ENCODE results near the gene RHOB.
"Not testable (repeated sequence)": the region's sequence is repeated elsewhere in the genome, so short reads cannot be mapped to it uniquely, and the experiment has no call there.

The RHOB gene

DNA sequence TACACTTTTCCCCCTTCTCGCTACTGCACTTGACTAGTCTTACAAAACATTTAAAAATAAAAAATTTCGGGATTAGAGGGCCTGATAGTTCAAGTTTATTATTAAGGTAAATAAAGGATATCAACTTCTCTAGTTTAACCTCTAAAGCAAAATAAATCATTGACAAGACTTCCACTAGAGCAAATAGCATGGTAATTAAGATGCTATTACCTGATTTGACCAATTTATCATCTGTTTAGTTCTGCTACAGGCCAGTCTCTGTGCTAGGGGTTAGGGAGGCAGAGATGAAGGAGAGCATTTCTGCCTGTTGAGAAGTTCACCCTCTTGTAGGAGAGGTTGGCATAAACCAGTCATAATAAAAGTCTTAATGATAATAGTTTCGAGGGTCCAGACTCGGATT, 34.0 kb downstream of the RHOB start:
- no peak for FAIRE-seq

DNA sequence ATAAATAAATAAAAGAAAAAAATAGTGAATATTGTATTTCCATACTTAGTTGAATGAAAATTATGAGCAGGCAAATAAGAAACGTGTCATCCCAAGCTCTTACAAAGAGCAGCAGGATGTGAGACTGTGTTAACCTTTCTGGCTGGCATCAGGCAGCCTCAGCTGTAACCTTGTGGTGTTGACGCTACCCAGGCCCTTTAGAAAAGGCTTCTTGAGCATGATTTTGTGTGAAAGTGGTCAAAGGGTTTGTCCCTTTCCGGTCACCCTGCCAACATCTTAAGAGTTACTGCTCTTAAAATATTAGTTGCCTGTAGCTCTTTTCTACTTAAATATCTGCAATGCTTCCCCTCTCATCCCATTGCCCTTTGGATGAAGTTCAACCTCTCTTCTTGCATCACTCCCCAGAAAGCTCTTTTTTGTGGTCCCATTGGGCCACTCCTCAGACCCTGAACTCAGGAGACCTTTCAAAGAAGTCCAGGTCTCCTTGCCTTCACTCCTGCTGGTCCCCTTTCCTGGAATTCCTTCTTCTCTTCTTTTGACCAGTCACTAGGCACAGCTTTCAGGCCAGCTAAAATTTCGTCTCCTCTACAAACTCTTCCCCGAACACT, 35.0 kb downstream of the RHOB start:
- no peak for FAIRE-seq

DNA sequence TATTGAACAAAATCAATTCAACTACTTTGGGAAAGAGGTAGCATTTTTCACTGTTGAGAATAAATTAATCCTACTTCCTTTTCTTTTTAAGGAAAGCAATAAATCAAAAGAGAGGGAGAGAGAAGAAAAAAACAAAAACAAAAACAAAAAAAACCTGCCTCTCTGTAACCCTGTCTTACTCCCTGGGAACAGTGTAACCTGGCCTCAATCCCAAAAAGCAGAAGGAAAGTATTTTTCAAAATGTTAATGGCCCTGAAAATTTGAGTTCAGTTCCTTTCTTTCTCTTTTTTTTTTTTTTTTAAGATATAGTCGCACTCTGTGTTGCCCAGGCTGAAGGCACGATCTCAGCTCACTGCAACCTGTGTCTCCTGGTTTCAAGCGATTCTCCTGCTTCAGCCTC, 35.9 kb downstream of the RHOB start:
- FAIRE-seq: no peak

DNA sequence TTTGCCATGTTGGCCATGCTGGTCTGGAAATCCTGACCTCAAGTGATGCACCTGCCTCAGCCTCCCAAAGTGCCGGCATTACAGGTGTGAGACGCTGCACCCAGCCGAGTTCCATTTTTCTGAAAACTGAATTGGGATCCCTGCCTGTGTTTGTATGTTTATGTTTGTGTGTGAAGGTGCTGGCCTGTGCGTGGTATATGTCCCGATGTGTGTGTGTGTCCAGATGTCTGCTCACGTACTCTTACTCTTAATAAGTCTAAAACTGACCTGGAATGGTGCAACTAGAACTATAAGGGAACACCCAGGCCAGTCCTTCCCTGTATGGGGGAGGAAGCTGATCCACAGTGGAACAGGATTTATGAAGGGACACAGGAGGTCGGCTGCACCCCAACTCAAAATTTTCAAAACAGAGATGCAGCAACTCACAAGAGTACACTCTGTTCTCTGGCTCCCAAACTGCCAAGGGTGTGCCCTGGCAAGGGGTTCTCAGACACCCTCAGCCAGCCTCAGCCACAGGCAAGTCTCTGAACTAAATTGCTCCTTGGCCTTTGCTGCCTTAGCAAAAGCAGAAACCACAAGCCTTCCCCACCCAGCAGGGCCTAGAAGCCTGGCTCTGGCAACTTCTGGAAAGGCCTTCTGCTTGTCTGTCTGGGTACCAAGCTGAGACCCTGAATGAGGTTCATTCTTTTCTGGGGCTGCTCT, 36.5 kb downstream of the RHOB start:
- no peak for FAIRE-seq

DNA sequence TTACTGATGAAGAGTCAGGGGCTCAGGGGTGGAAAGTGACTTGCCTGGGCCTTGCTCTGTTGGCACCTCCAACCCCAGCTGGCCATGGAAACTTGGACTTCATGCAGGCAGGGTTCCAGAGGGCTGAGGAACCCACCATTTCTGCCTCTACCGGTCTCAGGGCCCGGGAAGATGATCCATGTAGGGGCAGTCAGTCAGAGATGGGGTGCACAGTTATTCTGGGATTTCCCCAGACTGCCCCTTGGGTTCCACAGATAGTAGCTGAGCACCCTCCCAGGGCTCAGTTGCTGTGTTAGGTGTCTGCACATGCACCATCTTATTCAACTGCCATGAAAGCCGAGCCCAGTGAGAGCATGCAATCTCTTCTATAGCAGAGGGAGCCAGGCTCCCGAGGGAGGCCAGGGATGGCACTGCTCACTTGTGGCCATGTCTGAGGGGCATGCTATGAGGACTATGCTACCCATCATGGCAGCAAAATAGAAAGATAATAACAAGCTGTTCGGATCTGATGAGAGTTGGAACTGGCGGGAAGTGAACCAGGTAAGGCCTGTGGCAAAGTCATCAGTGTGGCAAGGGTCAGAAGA, 37.3 kb downstream of the RHOB start:
- no peak for FAIRE-seq

DNA sequence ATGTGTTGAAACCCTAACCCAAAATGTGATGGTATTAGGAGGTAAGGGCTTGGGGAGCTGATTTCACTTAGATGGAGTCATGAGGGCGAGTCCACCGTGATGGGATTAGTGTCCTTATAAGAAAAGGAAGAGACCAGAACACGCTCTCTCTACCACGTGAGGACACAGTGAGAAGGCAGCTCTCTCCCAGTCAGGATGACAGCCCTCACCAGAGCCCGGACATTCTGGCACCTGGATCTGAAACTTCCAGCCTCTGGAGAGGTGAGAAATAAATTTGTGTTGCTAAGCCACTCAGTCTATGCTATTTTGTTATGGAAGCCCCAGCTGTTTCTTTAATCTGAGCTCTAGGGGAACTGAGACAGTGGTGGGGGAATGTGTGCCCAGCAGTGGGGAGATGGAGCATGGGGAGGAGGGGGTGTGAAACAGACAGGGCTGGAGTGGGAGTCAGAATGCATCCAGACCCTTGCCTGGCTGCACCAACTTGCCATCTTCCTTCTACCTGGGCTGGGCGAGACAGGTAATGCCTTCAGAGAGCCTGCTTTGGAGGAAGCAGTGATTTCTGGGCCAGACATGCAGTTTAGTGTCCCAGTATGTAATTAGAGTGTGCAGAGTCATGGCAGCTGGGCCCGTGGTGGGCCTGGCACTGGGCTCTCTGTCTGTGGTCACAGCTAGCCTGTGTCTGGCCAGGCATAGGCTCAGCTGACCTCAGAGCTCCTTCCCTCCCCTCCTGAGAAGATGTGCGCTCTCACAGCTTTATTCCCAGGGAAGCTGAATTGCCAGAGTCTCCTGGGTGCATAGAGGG, 38.1 kb downstream of the RHOB start:
- FAIRE-seq: no peak

DNA sequence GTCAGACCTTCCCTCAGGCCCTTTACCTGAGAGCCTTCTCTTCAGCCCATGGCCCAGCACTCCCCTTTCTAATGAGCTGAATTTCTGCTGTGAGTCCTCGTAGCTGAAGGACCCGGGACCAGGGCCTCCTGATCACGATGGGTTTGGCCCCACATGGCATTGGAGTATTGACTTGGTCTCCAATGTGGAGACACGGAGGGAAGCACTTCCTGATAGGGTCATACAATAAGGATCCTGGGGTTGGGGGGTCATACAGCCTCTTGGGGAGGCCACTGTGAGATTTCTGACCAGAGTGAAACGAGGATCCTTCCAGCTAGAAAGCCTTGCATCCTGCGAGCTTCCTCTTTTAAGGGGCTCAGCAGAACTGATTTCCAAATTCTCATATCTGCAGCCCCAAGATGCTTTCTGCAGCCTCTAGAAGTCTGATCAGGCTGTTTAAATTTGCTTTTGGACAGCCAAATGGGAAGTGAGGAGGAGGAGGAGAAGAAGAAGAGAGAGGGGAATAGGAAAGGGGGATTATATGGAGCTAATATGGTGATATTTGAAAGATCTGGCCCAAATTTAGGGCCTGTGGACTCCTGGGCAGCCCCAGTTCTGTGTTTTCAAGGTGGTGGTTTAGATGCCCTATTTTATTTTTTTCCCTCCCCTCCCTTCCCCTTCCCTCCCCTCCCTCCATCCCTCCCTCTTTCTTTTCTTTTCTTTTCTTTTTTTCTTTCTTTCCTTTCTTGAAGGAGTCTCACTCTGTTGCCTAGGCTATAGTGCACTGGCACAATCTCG, 38.9 kb downstream of the RHOB start:
- no peak for FAIRE-seq

DNA sequence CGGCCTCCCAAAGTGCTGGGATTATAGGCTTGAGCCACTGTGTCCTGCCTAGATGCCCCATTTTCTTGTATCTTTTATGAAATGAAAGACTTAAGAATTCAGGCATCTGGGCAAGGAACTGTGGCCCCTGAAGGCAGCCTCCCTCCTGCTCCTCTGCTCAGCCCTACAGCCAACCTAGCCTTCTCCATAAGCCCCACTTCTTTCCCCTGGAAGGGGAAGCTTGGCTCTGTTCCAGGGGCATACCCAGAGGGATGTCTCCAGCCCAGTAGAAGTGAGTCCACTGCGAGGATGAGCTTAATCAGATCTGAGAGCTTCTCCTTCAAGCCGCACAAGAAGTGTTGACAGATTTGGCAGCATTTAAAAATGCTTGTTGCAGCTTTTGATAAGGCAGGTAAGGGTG, 39.7 kb downstream of the RHOB start:
- no peak for FAIRE-seq

DNA sequence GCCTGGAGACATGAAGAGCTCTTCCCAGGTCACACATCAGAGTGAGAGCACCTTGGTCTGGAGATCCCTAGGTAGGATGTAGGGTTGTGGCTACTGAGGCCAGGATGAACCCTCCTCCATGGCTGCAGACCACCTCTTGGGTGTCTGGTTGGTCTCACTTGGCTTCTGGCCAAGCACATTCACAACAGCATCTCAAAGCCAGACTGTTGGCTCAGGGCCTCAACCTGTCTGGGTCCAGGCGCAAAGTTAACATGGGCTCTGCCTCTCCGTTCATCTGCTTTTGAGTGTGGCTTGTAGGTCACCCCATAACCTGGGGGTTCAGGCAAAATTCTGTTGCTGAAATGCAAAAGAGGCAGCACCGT, 40.1 kb downstream of the RHOB start:
- FAIRE-seq: no peak

DNA sequence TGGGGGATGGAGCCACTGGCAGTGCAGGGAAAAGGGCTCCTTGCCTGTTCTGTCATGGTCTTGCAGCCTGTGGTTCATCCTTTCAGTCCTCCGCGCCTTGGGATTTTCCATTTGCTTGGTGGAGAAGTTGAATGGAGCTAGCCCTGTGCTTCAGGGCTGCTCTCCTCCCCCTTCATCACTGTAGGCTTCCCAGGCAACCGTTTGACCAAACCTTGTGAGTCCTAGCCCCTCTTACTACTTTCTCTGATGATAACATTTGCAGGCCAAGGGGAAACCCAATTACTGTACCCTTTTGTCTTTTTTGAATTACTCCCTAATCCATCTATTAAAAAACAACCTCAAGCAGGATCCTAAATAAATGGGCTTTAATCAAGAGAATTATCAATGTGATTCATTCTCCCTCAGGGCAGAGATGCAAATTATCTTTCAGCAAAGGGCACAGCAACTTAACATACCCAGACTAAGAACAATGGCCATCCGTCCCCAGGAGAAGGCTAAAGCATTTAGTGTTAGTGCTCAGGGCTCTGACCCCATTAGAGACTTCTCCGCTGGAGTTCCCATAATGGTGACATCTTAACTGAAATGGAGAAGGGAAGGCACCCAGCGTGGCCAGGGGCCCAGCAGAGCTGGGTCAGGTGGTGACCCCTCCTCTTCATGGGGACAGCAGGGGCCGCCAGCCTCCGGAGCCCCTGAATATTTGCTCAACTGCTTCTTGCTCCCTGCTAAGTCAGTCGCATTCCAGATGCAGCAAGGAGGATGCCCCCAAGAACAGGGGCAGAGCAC, 40.7 kb downstream of the RHOB start:
- FAIRE-seq: peak; percentile 87

DNA sequence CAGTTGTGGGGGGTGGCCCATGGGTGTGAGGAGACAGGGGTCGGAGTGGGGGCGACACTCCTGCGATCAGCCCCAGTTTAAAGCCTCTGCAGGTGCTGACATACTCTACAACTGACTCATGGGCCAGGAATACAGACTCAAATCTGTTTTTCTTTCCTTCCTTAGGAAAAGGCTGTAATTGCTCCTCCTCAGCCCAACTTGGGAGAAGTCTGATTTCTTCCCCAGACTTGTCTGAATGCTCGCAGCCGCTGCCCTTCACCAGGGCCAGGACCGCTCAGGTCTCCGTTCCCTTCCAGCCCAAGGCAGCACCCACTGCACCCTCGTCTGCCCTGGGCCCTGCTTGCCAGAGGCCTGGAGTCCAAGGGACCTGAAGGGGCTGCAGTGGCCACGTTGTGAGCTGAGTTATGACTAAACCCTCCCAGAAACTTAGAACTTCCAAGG, 41.3 kb downstream of the RHOB start:
- FAIRE-seq: peak; percentile 56

DNA sequence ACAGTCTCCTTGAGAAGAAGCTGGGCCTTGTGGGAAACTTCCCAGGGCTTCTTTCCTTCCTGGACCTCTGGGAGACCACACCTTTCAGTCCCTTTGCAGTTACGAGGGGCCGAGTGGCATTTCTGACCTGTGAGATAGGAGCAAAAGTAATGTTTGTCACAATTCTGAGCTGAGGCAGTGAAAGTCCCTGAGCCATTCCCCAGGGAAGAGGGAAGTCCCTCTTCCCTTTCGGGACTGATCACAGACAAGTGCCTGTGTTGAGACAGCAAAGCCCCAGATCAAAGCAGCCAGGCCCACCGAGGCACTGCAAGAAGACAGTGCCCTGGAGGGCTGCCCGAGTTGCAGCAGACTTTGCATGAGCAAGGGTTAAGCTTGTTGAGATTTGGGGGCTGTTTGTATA, 41.9 kb downstream of the RHOB start:
- no peak for FAIRE-seq

DNA sequence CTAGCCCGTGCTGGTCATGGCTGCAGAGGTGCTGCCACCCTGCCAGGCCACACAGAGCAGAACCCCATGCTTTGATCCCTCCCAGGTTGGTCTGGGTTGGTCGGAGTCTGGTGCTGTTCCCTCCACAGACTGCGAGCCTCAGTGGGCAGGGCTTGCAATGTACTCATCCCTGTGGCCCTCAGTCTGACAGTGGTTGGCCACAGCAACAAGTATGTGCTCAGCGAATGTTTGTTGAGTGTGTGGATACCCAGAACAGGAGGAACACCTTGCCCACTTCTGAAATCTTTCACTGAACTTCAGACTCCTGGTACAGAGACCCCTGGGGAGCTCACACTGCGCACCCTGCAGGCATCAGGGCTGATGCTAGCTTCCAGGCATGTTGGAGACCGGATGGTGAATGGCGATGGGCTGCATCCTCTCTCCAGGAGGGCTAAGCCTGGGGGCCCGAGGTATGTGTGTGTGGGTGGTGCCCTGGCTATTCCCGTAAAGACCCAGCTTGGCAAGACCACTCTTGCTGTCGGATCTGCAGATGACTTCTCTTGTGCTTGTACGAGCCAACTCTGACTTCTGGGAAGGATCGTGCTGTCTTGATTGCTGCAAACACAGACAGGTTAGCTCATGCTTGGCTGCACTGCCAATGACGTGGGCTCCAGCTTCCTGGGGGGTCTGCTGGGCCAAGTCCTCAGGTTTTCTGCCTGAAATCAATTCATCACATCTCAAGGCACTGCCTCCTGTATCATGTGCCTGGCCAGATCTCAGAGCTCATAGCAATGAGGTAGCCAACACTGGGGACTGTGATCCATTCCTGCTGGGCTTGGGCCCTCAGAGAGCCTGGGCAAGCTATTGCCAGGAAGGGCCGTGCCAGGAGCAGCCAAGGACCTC, 43.7 kb downstream of the RHOB start:
- no peak for FAIRE-seq

DNA sequence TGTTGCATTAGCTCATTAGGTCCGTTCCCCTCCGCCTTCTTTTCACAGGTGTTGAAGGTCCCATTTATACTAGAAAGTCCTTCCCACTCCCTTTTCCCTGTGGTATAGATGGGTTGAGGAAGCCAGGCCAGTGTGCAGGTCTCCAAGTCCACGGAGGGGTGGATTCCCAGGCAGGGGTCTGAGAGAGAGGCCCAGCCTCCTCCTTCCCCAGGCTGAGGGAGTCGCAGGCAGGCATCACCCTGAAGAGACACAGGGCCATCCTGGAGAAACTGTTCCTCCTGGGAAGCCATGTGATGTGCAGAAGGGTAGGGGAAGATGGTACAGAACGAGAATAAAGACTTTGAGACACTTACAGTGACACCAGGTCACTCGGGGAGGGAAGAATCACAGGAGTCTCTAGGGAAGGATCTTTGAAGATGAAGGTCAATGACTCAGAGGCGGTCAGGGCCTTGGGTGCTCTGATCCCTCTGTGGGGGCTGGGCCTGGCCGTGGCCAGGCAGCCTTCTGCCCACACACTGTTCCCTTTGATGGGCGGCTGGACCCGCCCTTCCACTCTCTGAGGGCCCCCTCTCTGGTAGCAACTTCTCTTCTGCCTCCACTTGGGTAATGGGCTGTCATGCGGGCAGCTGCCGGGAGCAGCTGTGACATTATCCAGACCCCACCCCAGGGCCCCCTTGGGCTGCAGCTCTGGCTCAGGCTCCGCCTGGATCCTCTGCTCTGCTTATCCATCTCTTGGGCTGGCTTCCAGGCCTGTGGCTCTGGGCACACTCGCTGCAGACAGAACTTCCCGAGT, 45.1 kb downstream of the RHOB start:
- no peak for FAIRE-seq

DNA sequence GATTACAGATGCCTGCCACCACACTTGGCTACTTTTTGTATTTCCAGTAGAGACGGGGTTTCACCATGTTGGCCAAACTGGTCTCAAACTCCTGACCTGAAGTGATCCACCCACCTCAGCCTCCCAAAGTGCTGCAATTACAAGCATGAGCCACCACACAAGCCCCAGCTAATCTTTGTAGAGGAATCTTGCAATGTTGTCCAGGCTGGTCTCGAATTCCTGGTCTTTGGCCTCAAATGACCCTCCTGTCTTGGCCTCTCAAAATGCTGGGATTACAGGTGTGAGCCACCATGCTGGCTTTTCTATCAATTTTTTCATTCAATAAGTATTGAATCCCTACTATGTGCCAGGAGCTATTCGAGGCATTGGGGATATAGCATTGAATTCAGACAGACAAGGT, 46.2 kb downstream of the RHOB start:
- FAIRE-seq: not testable (repeated sequence)

DNA sequence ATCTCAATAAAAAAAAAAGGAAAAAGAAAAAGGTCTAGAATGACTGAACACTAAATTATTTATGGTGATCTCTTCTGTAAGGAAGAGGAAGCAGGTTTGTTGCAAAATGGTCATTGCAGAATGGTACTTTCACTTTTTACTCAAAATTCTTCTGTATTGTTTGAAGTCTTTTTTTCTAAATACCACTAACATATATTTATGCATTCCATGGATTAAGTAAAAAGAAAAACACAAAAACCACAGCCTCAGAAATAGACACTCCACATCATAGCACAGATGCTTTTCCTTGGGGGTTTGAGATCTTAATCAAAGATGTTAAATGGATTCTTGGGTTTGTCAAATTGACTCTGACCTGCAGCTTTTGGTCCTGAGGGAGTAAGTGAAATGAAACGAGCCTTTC, 47.4 kb downstream of the RHOB start:
- FAIRE-seq: no peak

DNA sequence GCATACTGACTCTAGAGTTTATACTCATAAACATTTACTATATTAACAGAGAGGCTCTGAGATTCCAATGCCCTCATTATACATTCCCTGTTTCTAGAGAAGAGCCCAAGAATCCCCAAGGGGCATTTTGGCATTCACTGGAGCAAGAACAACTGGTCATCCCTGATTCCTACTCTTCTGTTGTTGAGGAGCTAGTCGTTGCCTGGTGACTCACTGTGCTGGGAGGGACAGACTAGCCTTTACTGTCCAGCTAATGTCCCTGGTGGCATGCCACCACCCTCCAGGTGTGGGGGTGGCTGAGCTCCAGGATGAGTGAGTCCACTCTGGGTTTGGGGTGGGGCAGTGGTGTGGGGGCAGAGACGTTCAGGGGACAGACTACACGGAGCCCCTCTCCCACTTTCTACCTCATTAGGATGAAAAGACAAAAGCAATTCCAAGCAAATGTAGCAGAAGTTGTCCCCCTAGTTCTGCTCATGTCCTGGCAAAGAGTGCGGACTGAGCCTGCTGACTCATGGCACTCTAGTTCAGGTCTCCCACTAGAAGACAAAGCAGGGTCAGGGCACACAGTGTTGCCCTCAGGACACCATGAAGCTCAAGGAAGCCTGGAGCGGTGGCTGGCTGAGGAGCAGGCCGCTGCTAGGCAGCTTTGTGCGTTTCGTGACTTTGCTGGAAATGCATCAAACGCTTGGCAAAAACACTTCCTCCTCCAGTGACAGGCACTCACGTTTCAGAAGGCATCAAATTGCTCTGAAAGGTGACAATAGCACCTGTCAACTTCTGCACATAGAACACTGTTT, 49.4 kb downstream of the RHOB start:
- FAIRE-seq: no peak

DNA sequence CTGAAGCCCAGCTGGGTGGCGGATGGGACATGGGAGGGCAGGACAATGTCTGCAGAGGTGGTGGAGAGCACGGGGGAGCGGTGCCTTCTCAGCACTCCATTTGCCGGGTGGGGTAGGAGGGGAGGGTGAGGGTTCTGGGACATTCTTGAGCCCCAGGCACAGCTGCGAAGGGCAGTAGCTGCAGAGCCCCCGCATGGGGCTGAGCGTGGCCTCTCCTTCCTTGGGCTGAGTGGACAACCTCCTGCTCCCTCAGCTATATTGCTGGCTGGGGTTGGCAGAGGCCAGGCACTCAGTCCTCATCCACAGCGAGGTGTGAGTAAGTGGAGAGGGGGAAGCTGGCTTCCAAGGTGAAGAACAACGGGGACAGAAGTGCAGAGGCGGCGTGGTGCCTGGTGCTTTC, 50.1 kb downstream of the RHOB start:
- FAIRE-seq: no peak

All from G401.6 (cell line).